Measurements from ENCODE around the gene MAP1S. TPM values are rescaled to one million over a fixed set of nuclear protein-coding genes. Genes with fewer than 3 reads are reported as not detected.

MAP1S gene
- total and polyA plus RNA-seq, 2 of the 8 experiments (the other 6 are each of a cell fraction or from before 2014, with no cell fraction given) = 66.7 to 115 TPM

- no peak for TF ChIP-seq CHD7 (IDR thresholded peaks at IDR 0.05; ENCODE audit: insufficient replicate concordance, low read length)
- TF ChIP-seq EGR1 (IDR thresholded peaks at IDR 0.05; ENCODE audit: borderline replicate concordance, low read depth, low read length) = peak; percentile 13; the same call in 1 of the 2 replicates
- no peak for TF ChIP-seq CBX5 (IDR thresholded peaks at IDR 0.05; ENCODE audit: low read depth, low read length)
- no peak for TF ChIP-seq BACH1 (IDR thresholded peaks at IDR 0.05; ENCODE audit: low read length)
- no peak for TF ChIP-seq ASH2L (IDR thresholded peaks at IDR 0.05; ENCODE audit: low read length)
Observed at GRCh38 chr19:17680230-17680722, 39.0 kb upstream of the MAP1S start (continued).
